Islet of Langerhans (tissue), 1 donor: ENCODE data around the gene CACNA2D2.

Source experiments
- FAIRE-seq: peaks from one replicate; lab custom pipeline; 2011; peaks lifted over from hg19 to GRCh38; lab: Jason Lieb, UNC

CACNA2D2 gene

DNA sequence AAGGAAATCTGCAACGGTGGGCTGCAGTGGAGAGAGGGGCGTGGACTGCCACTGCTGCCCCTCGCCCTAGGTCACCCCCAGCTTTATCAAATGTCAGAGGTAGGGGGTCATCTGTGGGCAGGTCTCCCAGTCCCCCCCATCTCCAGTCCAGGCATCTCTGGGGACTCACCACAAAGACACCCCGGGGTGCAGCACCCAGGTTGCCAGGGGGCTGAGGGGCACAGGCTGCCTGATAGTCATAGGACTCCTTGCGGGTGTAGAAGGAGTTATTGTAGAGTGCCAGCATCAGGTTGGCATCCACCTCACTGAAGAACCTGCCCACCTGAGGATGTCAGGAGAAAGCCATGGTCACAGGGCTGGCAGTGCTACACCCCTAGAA lies 137.6 kb downstream of the CACNA2D2 start:
- FAIRE-seq, result no peak

DNA sequence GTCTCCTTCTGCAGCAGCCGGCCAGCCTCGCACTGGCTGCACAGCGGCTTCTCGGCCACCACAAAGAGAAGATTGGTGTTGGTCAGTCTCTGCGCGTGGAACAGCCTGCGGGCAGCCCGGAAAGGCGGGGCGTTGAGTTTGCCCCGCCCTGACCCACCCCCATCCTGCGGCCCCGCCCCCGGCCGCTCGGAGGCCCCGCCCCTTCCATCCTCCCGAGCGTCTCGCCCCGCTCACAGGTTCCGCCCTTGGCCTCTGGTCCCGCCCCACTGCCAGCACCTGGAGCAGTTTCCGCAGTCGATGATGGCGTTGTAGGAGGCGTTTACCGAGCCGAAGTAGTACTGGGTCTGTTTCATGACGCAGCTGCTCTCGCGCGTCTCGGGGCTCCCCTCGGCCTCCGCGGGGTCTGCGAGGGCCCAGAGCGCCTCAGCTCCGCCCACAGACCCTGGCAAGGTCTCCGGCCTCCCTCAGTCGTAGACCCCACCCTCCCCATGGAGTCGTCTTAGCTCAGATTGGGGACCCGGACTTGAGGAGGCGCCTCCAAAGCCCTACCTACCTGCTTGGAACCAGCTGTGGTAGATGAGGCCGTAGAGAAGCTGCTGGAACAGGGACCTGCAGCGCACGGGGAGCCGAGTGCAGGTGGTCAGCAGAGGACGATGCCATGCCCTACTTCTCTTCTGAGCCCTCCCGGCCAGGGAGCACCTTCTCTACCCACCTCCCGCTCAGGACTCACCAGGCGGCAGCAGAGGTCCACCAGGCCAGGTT lies 138.2 kb downstream of the CACNA2D2 start:
- no peak for FAIRE-seq

DNA sequence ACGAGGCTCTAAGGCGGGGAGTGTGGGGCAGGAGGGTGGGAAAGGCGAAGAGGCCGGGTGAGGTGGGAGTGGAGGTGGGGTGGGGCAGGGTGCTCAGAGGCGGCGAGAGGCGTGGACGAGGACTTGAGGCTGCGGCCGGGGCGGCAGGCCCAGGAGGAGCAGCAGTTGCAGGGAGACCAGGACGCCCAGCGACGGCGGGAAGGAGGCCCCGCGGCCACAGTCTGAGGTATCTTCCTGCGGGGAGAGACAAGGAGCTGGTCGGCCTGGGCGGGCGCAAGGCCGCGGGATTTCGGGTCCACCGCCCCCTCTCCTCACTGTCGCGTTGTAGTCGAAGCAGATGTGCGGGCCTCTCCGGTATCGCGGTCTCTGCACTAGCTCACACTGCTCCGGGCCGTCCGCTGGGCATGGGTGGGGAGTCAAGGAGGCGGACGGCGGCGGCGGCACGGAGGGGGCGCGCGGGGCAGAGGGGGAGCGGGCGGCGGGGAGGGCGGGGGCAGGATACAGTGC lies 138.8 kb downstream of the CACNA2D2 start:
- FAIRE-seq, result no peak

DNA sequence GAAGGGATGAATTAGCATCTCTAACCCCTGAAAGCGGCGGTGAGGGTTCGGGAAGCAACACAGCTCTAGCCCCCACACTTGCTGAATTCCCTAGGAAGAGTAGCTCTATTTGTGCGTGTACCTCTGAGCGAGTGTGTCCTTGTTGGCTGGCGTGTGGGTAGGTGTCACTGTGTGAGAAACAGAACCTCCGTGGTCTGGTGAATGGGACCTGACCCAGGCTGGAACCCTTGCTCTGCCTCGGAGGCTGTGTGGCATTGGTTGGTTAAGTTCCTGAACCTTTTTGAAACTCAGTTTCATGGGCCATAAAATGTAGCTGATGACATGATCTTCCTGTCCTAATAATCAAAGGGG lies 143.7 kb downstream of the CACNA2D2 start:
- no peak for FAIRE-seq

DNA sequence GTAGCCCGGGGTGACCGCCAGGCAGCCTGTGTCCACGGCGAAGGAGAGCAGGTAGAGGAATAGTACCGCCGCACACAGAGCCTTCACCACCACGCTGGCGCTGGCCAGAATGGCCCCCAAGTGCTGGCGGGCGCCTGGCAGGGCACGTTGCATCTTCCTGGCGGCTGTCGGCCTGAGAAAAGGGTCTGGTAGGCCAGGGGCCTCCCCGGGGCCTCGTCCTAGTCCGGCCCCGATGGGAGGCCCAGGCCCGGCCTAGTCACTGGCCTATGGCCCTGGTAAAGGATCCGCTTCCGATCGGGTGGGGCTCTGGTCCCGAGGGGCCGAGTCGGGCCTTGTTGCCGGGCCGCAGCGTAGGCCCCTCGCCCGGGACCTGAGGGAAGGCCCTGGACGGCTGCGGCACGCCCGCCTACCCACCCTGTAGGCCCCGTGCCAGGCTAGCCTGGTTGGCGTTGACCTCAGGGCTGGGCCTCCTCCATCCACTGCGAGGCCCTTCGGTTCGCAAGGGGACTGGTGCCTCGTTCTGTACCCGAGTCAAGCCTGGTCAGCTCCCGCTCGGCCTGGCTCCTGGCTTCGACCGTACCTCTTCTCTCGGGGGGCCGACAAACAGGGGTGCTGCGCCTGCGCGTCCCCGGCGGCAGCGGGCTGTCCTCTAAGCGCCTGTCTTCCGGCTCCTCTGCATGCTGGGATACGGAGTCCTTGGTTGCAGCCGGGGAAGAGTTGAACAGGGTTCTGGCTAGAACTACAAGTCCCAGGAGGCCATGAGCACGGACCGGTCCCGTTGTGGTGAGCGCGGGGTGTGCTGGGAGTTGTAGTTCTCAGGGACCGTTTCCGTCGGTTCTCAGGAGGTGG lies 144.3 kb downstream of the CACNA2D2 start, which contains the start of gene TMEM115:
TMEM115 (minus strand) TSS at position 611 of the 849 bp plus-strand sequence; CDS start at position 153, 458 bp downstream.
- peak; percentile 93 for FAIRE-seq

DNA sequence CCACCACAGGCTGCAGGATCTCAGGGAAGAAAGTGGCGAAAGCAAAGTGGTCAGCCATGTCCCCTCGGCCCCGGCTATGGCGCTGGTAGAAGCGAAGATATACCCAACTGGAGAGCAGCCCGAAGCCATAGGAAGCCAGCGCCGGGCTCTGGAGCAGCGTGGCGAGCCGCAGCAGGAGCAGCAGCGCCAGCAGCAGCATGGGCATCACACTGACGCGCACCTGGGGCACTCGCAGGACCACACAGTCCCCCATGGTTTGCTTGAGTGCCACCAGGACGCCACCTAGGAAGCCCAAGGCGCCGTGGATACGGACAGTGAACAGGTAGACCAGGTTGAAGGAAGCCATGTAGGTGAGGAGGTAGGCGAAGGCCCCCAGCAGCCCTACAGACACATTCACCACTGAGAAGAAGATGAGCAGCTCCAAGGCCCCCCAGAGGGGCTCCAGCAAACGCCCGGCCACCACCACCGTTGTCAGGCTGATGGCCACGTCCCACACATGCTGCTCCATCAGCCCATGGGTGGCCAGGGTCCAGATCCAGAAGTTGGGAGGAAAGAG lies 145.0 kb downstream of the CACNA2D2 start:
- FAIRE-seq, result no peak

DNA sequence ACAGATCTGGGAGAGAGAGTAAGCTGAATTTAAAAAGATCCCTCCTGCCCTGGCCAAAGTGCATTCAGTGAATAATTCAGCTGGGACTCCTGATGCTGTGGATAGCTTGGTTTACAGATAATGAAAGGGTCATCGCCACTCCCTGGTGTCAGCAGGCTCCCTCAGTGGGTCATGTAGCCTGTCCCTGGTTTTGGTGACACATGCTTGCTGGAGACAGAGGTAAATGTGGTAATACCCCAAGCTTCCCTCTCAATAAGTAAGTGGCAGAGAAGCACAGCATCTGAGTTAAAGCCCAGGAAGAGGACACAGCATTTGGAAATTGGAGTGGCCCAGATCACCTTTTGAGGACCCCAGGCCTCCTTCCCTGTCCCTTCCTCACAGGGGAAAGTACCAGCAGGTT lies 146.0 kb downstream of the CACNA2D2 start:
- FAIRE-seq, result no peak

DNA sequence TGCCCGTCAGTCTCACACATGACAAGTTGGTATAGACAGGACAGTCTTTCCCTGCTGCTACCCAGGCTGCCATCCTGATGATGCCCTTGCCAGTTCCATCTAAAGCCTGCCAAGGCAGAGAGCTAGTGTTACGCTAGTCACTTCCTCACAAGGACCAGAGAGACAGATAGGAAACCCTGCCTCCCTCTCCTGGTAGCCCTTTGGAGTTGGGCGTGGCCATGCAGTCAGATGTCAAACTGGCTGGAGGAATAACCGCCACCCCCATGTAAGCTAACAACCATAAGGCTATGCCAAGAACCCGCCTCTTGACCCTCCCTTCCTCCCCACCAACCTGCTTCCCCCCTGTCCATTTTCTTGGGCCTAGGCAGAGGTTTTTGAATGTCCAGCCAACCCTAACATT lies 146.9 kb downstream of the CACNA2D2 start:
- FAIRE-seq, result no peak

DNA sequence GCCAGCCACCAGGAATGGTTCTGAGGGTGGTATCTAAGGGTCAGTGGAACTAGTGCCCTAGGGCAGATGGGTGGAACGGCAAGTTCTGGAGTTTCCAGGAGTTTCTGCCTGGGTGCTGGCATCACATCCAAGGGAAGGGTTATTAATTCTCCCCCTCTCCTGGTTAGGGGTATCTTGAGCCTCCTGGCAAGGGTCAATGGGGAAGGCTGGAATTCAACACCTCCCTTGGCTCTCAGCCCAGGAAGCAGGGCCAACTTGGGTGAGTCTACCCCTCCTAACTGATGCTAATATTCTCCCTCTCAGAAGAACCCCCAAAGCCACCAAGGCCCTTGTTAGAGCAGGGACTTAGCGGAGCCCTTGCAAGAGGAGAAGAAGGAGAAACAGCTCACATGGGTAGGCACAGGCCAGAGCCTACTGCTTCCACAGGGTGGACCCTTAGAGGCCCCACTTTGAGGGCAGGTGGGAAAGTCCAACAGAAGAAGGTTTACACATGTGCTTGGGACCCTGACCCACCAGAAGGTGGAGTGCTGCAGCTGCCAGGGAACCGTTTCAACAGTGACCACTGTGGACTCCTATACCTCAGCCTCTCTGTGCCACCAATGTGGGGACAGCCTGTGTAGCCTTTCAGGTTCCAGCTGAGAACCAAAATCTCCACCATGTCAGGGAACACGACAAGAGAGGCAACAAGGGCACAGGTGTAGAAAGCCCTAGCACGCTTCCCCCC lies 147.4 kb downstream of the CACNA2D2 start:
- FAIRE-seq, result no peak

DNA sequence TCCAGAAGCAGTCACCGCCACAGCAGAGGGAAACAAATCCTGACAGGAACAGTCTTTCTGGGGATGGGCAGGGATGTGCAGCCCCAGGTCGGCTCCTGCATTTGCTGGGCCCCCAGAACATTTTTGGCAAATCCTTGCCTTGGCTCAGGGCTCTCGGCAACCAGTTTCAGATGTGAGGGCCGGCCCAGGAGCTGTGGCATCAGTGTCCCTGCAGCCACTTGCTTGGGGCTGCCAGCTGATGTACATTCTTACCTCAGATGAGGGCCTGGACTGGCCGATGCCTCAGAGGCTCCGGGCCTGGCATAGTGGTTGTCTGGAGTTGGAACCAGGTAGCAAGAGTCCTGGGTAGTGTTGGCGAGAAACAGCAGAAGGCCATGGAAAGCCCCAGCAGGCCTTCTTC lies 148.6 kb downstream of the CACNA2D2 start:
- FAIRE-seq, result no peak

DNA sequence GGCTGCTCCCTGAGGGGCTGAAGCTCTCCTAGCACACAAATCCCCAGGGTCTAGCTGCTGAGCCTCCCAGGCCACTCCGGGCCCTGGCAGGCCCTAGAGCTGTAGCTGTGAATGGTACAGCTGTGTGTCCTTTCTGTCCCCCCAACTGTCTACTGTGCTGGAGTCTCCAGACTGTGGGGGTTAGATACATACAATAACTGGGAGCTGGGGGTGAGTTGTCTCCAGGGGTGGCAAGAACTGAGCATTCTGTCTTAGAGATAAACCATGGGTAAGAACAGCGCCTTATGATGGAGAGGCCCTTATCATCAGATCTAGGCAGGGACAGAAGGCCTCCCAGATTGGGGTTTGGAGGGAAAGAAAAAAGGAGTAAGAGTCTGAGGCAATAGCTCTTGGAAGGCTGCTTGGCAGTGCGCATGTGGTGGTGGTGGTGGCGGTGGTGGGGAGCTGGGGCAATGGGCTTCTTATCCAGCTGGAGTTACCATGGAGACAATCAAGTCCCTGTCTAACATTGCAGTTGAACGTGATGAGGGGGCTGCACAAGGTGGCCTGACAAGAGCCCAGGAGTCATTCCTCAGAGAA lies 149.2 kb downstream of the CACNA2D2 start:
- FAIRE-seq, result no peak

DNA sequence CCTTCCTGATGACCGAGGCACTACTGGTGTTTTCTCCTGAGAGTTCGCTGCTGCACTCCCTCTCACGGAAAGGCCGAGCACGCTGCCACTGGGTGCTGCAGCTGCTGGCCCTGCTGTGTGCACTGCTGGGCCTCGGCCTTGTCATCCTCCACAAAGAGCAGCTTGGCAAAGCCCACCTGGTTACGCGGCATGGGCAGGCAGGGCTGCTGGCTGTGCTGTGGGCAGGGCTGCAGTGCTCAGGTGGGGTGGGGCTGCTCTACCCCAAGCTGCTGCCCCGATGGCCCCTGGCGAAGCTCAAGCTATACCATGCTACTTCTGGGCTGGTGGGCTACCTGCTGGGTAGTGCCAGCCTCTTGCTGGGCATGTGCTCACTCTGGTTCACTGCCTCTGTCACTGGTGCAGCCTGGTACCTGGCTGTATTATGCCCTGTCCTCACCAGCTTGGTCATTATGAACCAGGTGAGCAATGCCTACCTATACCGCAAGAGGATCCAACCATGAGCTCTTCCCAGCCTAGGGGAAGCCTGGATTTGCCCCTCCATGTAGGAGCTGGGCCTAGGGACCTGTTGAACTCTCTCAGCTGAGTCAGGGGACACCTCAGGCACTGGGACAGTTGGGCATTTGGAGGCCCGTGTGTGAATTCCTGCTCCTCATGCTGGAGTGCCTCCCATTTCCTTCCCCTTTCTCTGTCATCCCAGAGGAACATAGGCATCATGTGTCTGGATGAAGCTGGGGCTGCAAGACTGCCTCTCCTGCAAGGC lies 150.0 kb downstream of the CACNA2D2 start:
- FAIRE-seq, result no peak

DNA sequence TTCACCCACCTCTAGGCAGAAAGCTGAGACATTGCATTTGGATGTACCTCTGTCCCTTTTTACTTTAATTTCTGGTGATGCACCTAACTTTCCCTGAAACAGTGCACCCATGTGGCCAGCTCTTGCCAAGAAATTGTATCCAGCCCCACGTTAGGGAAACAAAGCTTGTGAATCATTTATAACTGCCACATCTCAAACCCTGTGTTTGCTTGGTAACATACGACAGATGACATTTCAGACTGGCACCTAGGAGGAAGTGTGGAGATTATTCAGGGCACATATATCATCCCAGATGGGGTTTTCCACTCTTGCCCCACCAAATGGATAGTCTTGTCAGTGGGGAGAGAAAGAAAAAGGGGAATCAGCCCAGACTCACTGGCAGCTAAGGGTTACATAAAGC lies 150.7 kb downstream of the CACNA2D2 start:
- FAIRE-seq, result no peak

DNA sequence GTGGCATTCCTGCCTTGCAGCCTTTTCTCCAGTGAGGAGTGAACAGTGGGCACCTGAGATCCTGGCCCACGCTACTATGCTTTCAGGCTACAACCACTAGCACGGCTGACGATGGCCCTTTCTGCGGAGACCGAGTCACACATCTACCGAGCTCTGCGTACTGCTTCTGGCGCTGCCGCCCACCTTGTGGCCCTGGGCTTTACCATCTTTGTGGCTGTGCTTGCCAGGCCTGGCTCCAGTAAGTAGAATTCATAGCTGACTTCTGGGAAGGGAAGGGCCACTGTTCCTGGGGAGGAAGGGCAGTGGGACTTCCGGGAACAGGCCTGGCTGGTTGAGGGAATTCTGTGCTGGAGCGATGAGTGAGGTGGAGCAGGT lies 152.1 kb downstream of the CACNA2D2 start:
- FAIRE-seq, result no peak

DNA sequence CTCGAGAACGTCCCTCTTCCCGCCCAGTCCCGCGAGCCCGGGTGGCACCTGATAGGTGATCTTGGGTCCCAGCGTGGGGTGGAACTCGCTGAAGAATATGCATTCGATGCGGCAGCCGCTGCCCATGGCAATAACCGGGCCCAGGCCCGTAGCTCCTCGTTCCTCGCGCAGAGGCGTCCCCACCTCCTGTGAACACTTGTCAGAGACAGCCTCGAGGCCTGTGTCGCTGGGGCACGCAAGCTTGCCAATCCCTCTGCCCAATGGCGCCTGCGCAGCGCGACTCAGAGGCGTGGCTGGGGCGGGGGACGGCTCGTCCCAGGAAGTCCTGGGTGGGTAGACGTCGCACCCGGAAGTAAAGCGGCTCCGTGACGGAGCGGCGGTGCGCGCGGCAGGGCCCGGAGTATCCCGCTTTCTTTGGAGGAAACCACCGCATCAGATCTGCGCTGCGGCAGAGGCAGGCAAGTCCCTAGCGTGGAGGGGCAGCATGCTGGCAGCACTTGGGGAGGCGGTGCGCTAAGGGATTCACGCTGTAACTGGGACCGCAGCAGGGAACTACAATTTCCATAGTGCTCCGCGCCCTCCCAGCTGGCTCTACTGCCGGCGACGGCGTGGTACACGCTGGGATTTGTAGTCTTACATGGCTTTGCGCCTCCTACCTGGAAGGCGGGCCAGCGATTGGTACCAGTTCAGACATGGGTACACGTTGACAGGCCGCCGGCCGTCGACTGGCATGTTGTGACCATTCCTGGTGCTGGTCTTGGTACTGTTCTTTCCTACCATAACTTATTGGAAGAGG lies 152.7 kb downstream of the CACNA2D2 start, which contains the start of the genes CYB561D2 and NPRL2:
CYB561D2 (plus strand) TSS at position 336 of the 796 bp plus-strand sequence. CDS start 572 bp downstream, outside the sequence.
NPRL2 (minus strand) TSS at position 249 of the 796 bp plus-strand sequence; CDS start at position 126, 123 bp downstream.
- FAIRE-seq, result no peak

DNA sequence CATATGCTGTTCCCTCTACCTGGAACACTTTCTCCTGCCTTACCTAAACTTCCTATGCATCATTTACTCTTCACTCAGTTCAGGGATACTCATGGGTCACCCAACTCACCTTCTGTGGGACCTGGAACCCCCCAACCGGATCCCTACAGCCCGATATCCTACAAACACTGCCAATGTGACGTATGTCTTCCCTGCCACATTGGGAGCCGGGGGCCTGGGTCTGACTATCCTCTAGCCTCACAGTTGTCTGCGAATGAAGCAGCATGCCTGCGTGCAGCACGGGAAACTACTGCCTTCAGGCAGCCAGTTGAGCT lies 153.3 kb downstream of the CACNA2D2 start:
- FAIRE-seq, result no peak

DNA sequence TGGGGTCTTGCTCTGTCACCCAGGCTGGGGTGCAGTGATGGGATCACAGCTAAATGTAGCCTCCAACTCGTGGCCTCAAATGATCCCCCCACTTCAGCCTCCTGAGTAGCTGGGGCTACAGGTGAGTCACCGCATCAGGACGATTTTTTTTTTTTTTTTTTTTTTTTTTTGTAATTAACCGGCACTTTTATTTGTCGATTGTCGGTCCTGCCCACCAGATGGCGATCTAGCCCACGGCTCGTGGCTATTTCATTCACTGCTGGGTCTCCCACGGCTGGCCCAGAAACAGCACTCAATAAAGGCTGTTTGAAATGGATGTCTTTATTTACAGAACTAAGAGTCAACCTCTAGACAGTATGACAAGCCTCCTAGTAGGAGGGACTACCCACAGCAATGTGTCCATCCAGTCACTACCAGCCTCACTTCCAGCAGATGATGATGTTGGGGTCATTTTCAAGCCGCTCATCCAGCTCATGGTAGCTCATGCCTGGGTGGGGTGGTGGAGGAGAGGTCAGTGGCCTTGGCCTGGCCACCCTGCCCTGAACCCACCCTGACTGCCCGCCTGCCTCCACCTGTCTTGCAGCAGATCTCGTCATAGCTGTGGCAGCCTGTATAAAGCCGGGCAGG lies 156.1 kb downstream of the CACNA2D2 start:
- peak; percentile 86 for FAIRE-seq

DNA sequence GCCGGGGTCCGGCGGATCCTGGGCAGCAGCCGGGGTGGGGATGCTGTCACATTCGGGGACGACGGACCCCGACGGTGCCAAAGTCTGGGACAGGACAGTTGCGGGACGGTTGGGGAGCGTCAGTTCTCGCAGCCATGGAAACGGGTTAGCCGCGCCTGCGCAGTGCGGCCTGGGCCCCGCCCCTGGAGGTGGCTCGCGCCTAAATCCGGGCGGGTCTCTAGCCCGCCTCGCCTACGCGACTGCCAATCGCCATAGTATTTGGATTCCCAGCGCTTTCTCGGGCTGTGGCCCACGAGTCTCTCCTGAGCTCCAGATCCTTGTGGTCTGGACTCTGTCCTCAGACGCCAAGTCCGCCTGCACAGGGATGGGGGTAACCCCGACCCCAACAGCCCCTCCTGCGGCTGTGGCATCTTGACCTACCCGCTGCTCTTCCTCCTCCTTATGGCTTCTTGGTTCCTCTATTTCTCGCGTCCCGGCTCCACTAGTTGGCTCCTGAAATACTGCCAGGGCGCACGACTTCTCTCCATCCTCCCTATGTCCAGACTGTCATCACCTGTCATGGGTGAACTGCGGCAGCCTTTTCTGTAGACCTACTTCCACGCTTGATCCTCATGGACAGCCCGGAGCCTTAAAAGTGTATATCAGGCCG lies 157.7 kb downstream of the CACNA2D2 start, which contains the start of gene ZMYND10:
ZMYND10 (minus strand) TSS at position 147 of the 649 bp plus-strand sequence. CDS start 153 bp downstream, outside the sequence.
- no peak for FAIRE-seq

DNA sequence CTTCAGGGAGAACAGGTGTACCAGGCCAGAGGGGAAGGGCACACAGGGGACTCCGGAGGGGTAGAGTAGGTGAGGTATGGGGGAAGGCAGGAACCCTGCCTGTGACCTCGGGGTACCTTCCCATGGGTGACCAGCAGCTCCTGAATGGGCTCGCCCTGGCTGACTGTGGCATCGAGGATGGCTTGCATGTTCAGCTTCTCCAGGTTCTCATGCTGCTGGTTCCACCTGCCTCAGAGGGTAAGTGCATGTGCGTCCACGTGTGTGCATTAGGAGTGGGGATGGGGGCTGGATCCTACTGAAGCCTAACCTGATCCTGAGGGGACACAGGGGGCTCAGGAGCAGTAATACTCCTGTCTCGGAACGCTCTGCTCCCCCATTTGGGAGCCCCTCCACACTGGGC lies 158.4 kb downstream of the CACNA2D2 start:
- no peak for FAIRE-seq
